Keratinocyte (primary cell): Measurements from ENCODE around the gene ALPK1. TPM values are rescaled to one million over a fixed set of nuclear protein-coding genes. Genes with fewer than 3 reads are reported as not detected.
A peak's percentile ranks its signal among the peaks of the same experiment; 100 is the strongest.

ENCODE experiments used
- DNase-seq: peaks from one replicate; pipeline ENCODE4 v3.0.0-alpha.2; 2011; ENCODE audit warnings: low read depth, missing footprints, low spot score
- FAIRE-seq: peaks from 2 replicates; lab custom pipeline; 2011; peaks lifted over from hg19 to GRCh38; lab: Jason Lieb, UNC
- H2AFZ ChIP-seq: 2 replicates; pipeline ENCODE4 v1.6.0; 2012; ENCODE audit warnings: low read length, control low read depth, inconsistent platforms; ENCODE audit not compliant: control insufficient read depth
- H3K27ac ChIP-seq: 2 replicates; pipeline ENCODE4 v1.5.1; 2011; ENCODE audit warnings: low read length; ENCODE audit not compliant: control insufficient read depth, insufficient read depth
- H3K27me3 ChIP-seq: 3 replicates; pipeline ENCODE4 v1.6.0; 2011; ENCODE audit warnings: low read length; ENCODE audit not compliant: control insufficient read depth, insufficient read depth; ENCODE audit errors: extremely low read depth
- H3K36me3 ChIP-seq, 2 experiments: 2 replicates in 1 of 2; 3 replicates in 1 of 2; pipeline ENCODE4 v1.5.1; 2011; ENCODE audit warnings: low read length in 2 of 2, mild to moderate bottlenecking in 1 of 2; ENCODE audit not compliant: control insufficient read depth in 2 of 2, insufficient read depth in 2 of 2; ENCODE audit errors: extremely low read depth in 1 of 2
- H3K4me1 ChIP-seq: 3 replicates; pipeline ENCODE4 v1.5.1; 2011; ENCODE audit warnings: low read length; ENCODE audit not compliant: control insufficient read depth, insufficient read depth; ENCODE audit errors: extremely low read depth
- H3K4me2 ChIP-seq: 3 replicates; pipeline ENCODE4 v1.6.0; 2011; ENCODE audit warnings: low read depth, low read length; ENCODE audit not compliant: control insufficient read depth, insufficient read depth; ENCODE audit errors: extremely low read depth
- H3K4me3 ChIP-seq, 3 experiments: fragments of 200-600 bp in 1 of 3; sonication (generic) in 1 of 3; 2 replicates in 2 of 3; 3 replicates in 1 of 3; pipeline ENCODE4 v1.5.1; 2011 to 2016; ENCODE audit warnings: low read length in 3 of 3, mild to moderate bottlenecking in 3 of 3, control low read depth in 2 of 3, inconsistent platforms in 1 of 3, low read depth in 1 of 3, mixed read lengths in 1 of 3, mixed run types in 1 of 3, moderate library complexity in 1 of 3; ENCODE audit not compliant: control insufficient read depth in 2 of 3, insufficient read depth in 2 of 3; ENCODE audit errors: extremely low read depth in 1 of 3
- H3K79me2 ChIP-seq: 2 replicates; pipeline ENCODE4 v1.6.0; 2012; ENCODE audit warnings: low read length; ENCODE audit not compliant: control insufficient read depth, insufficient read depth
- H3K9ac ChIP-seq: 3 replicates; pipeline ENCODE4 v1.6.0; 2011; ENCODE audit warnings: low read length; ENCODE audit not compliant: control insufficient read depth, insufficient read depth; ENCODE audit errors: extremely low read depth
- H3K9me1 ChIP-seq: 3 replicates; pipeline ENCODE4 v1.6.0; 2011; ENCODE audit warnings: low read length; ENCODE audit not compliant: control insufficient read depth, insufficient read depth; ENCODE audit errors: extremely low read depth
- H3K9me3 ChIP-seq: 2 replicates; pipeline ENCODE4 v1.5.1; 2012; ENCODE audit warnings: low read depth, low read length; ENCODE audit not compliant: control insufficient read depth
- H4K20me1 ChIP-seq: 3 replicates; pipeline ENCODE4 v1.6.0; 2011; ENCODE audit warnings: low read length; ENCODE audit not compliant: control insufficient read depth, insufficient read depth; ENCODE audit errors: extremely low read depth
- EZH2 ChIP-seq: IDR thresholded peaks from one replicate; pipeline ENCODE4 v1.6.1; 2012; ENCODE audit warnings: inconsistent platforms, mild to moderate bottlenecking, low read length, moderate library complexity
- dilution Hi-C: fragments of 300-500 bp; cut with MboI; formaldehyde crosslinking; loops from one replicate; pipeline ENCODE4 v1.7.0; 2020; ENCODE audit warnings: low sequenced_read_pairs; ENCODE audit not compliant: extremely low pct_ligation_motif_present
- polyA plus RNA-seq, 5 experiments: library from polyadenylated mRNA; depleted of rRNA in 3 of 5; stranded (reverse) in 3 of 5; stranded (forward) in 1 of 5; unstranded in 1 of 5; fragments of >200 nt; gene quantifications; 1 replicate in 1 of 5; 2 replicates in 3 of 5; 3 replicates in 1 of 5; pipeline versions ENCODE4 v1.2.1 to v1.2.3, GENCODE V29; 2011 to 2012; ENCODE audit warnings: missing spikeins in 2 of 5, low read depth in 1 of 5, low replicate concordance in 1 of 5
- TF ChIP-seq, protein P1 (sequence below), 3 experiments: IDR thresholded peaks in 1 of 3; conservative IDR thresholded peaks in 1 of 3; optimal IDR thresholded peaks in 1 of 3; 2 replicates in 2 of 3; 3 replicates in 1 of 3; pipeline versions ENCODE3 to v1.5.1; 2011; ENCODE audit warnings: low read length in 3 of 3, mild to moderate bottlenecking in 3 of 3, moderate library complexity in 2 of 3, control low read depth in 1 of 3, inconsistent platforms in 1 of 3; ENCODE audit not compliant: insufficient read depth in 2 of 3; ENCODE audit errors: extremely low read depth in 1 of 3

Gene ALPK1
- polyA plus RNA-seq, 1 donor (not counting 4 experiments of a cell fraction or from before 2014, with no cell fraction given): 5.5 TPM

DNA sequence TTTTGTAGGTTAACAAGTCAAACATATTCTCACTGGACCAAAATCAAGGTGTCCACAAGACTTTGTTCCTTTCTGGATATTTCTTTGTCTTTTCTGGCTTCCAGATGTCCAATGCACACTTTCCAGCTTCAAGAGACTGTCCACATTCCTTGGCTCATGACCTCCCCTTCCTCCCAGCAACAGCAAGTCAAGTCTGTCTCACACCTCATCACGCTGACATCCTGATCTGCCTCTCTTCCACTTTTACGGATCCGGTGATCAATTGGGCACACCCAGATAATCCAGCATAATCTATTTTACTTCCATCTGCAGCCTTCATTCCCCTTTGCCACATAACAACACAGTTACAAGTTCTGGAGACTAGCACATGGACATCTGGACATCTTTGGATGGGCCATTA is 21.1 kb upstream of the ALPK1 start:
- Histone ChIP-seq H3K27me3 (no peaks in the 10 kb centered on the region), H3K79me2 (peaks cover 12% of the 10 kb centered on the region), H3K4me1 (peaks cover 29% of the 10 kb centered on the region), H3K27ac (no peak overlapping the region), H3K9me3 (no peaks in the 10 kb centered on the region), H3K4me3 (no peak overlapping the region), H4K20me1 (no peaks in the 10 kb centered on the region), H3K4me2 (no peak overlapping the region), H3K9ac (no peak overlapping the region), H3K9me1 (no peaks in the 10 kb centered on the region), H3K36me3 (no peaks in the 10 kb centered on the region), H2AFZ (no peak overlapping the region)
- FAIRE-seq: no peak
- dilution Hi-C loops: no loop called here
- no peak for TF ChIP-seq EZH2
- TF ChIP-seq, protein P1, sequence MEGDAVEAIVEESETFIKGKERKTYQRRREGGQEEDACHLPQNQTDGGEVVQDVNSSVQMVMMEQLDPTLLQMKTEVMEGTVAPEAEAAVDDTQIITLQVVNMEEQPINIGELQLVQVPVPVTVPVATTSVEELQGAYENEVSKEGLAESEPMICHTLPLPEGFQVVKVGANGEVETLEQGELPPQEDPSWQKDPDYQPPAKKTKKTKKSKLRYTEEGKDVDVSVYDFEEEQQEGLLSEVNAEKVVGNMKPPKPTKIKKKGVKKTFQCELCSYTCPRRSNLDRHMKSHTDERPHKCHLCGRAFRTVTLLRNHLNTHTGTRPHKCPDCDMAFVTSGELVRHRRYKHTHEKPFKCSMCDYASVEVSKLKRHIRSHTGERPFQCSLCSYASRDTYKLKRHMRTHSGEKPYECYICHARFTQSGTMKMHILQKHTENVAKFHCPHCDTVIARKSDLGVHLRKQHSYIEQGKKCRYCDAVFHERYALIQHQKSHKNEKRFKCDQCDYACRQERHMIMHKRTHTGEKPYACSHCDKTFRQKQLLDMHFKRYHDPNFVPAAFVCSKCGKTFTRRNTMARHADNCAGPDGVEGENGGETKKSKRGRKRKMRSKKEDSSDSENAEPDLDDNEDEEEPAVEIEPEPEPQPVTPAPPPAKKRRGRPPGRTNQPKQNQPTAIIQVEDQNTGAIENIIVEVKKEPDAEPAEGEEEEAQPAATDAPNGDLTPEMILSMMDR (optimal IDR thresholded peaks at IDR 0.05 in 1 of 3, IDR thresholded peaks at IDR 0.05 in 1 of 3, conservative IDR thresholded peaks at IDR 0.05 in 1 of 3; ENCODE audit: extremely low read depth in 1 of 3, insufficient read depth in 2 of 3, low read length in 3 of 3): no peak
- no peak for DNase-seq

DNA sequence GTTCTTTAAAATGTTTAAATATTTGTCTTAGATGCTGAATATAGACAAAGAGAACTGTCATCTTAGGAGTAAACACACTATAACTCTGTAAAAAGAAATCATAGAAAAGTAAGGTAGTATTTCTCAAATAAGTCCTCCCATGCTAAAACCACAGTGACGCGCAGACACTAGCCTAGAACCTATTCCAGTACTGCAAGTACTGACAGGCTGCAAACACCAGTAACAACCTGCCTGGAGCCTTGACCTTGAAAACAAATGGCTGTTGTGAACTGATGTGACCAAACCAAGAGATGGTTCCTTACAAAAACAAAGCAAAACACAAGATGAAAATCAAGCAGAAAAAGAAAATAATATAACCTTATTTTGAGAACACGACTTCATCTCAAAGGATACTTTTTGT is 19.9 kb upstream of the ALPK1 start:
- peak; percentile 41 for DNase-seq
- Histone ChIP-seq H3K9me3 (no peaks in the 10 kb centered on the region), H3K27me3 (no peaks in the 10 kb centered on the region), H4K20me1 (no peaks in the 10 kb centered on the region), H3K4me2 (peak overlapping the region; percentile 52), H2AFZ (no peak overlapping the region), H3K27ac (peak overlapping the region; percentile 58), H3K4me3 (no peak overlapping the region), H3K4me1 (peaks cover 27% of the 10 kb centered on the region), H3K36me3 (no peaks in the 10 kb centered on the region), H3K79me2 (peaks cover 15% of the 10 kb centered on the region), H3K9me1 (no peaks in the 10 kb centered on the region), H3K9ac (no peak overlapping the region)
- no peak for TF ChIP-seq EZH2
- TF ChIP-seq, protein P1 (optimal IDR thresholded peaks at IDR 0.05 in 1 of 3, IDR thresholded peaks at IDR 0.05 in 1 of 3, conservative IDR thresholded peaks at IDR 0.05 in 1 of 3; ENCODE audit: extremely low read depth in 1 of 3, insufficient read depth in 2 of 3, low read length in 3 of 3): no peak
- peak; percentile 95 for FAIRE-seq
- dilution Hi-C loops: no loop called here
